C4-2B (cell line): ENCODE results near the gene SLCO3A1.

ENCODE experiments used
- ZFX ChIP-seq: fragments of 450-650 bp; IDR thresholded peaks from 2 replicates; pipeline ENCODE4 v1.6.1; 2017
- TF ChIP-seq, protein P1 (sequence below): fragments of 450-650 bp; conservative IDR thresholded peaks from 2 replicates; pipeline ENCODE4 v1.5.1; 2017; ENCODE audit warnings: mild to moderate bottlenecking

DNA sequence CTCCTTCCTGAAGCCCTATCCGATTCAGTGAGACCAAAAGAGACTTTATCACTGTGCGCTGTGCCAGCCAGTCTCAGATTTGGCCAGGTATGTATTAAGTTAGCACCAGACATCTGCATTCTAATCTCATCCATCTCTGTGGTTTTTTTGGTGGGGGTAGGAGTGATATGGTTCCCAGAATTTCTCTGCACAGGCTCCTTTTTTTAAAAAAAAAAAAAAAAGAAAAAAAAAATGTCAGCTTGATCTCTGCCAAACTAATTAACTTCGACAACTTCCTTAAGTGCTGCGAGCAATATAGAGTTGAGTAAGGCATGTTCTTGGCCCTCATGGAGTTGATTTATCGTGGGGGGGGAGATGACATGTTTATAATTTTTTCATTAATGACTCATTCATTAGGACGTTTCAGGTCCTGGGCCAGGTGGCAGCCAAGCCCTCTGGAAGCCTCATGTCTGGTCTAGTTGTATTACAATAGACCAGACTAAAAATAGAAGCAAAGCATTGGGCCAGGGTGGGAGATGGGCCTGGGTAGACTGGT lies 12.9 kb downstream of the SLCO3A1 start:
- TF ChIP-seq, protein P1, sequence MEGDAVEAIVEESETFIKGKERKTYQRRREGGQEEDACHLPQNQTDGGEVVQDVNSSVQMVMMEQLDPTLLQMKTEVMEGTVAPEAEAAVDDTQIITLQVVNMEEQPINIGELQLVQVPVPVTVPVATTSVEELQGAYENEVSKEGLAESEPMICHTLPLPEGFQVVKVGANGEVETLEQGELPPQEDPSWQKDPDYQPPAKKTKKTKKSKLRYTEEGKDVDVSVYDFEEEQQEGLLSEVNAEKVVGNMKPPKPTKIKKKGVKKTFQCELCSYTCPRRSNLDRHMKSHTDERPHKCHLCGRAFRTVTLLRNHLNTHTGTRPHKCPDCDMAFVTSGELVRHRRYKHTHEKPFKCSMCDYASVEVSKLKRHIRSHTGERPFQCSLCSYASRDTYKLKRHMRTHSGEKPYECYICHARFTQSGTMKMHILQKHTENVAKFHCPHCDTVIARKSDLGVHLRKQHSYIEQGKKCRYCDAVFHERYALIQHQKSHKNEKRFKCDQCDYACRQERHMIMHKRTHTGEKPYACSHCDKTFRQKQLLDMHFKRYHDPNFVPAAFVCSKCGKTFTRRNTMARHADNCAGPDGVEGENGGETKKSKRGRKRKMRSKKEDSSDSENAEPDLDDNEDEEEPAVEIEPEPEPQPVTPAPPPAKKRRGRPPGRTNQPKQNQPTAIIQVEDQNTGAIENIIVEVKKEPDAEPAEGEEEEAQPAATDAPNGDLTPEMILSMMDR, result no peak
- no peak for TF ChIP-seq ZFX
